GM18858 (cell line): ENCODE results near the gene CAMTA1.
A peak's percentile ranks its signal among the peaks of the same experiment; 100 is the strongest.

Source experiments
- ATAC-seq: cut with Tn5 transposase; IDR thresholded peaks from one replicate; pipeline ENCODE4 v1.9.1; 2021; ENCODE audit not compliant: unreplicated experiment

The CAMTA1 gene

GRCh38 chr1:6776389-6776788 lies 8.9 kb upstream of the CAMTA1 start:
- no peak for ATAC-seq

GRCh38 chr1:6776895-6777294 lies 8.4 kb upstream of the CAMTA1 start:
- ATAC-seq, result no peak

GRCh38 chr1:6777813-6778212 lies 7.4 kb upstream of the CAMTA1 start:
- no peak for ATAC-seq

- ATAC-seq, result no peak
These were observed 6.0 kb upstream of the CAMTA1 start for GRCh38 chr1:6779089-6779805.

GRCh38 chr1:6782151-6782550 lies 3.1 kb upstream of the CAMTA1 start:
- no peak for ATAC-seq

GRCh38 chr1:6783221-6783620 lies 2.0 kb upstream of the CAMTA1 start:
- no peak for ATAC-seq

- ATAC-seq, result no peak
These were observed 1.2 kb upstream of the CAMTA1 start for GRCh38 chr1:6783936-6784559.

- peak; percentile 63 for ATAC-seq
These were observed 515 bp upstream of the CAMTA1 start for GRCh38 chr1:6784560-6785317.

- no peak for ATAC-seq
These were observed 663 bp downstream of the CAMTA1 start for GRCh38 chr1:6785728-6786505.

GRCh38 chr1:6788946-6789345 lies 3.7 kb downstream of the CAMTA1 start:
- ATAC-seq, result no peak

- ATAC-seq, result no peak
These were observed 4.9 kb downstream of the CAMTA1 start for GRCh38 chr1:6790146-6790545.

- no peak for ATAC-seq
These were observed 8.9 kb downstream of the CAMTA1 start for GRCh38 chr1:6794164-6794563.

GRCh38 chr1:6795203-6795602 lies 9.9 kb downstream of the CAMTA1 start:
- no peak for ATAC-seq

GRCh38 chr1:6795661-6796060 lies 10.4 kb downstream of the CAMTA1 start:
- ATAC-seq, result no peak

GRCh38 chr1:6796095-6796494 lies 10.8 kb downstream of the CAMTA1 start:
- no peak for ATAC-seq

GRCh38 chr1:6799499-6799898 lies 14.2 kb downstream of the CAMTA1 start:
- no peak for ATAC-seq

- no peak for ATAC-seq
These were observed 15.5 kb downstream of the CAMTA1 start for GRCh38 chr1:6800745-6801144.

- ATAC-seq, result no peak
These were observed 15.9 kb downstream of the CAMTA1 start for GRCh38 chr1:6801199-6801598.

- no peak for ATAC-seq
These were observed 16.7 kb downstream of the CAMTA1 start for GRCh38 chr1:6801966-6802365.

GRCh38 chr1:6802454-6802853 lies 17.2 kb downstream of the CAMTA1 start:
- no peak for ATAC-seq

- ATAC-seq, result no peak
These were observed 17.6 kb downstream of the CAMTA1 start for GRCh38 chr1:6802893-6803292.
